HepG2 (cell line): ENCODE results near the gene CIB2.

ENCODE experiments used
- MAZ ChIP-seq, 2 experiments: sonication (generic) in 1 of 2; formaldehyde crosslinking in 1 of 2; IDR thresholded peaks; 2 replicates each; pipeline versions ENCODE4 v1.5.0 to v1.6.1; 2012 to 2020; ENCODE audit warnings: low read depth in 2 of 2, mild to moderate bottlenecking in 2 of 2, borderline replicate concordance in 1 of 2, improper control_type of control experiment in 1 of 2, low read length in 1 of 2, missing genetic modification reagents in 1 of 2, moderate library complexity in 1 of 2
- RXRB ChIP-seq: IDR thresholded peaks from 2 replicates; pipeline ENCODE4 v1.6.1; 2016; ENCODE audit warnings: borderline replicate concordance, missing genetic modification reagents, missing compliant biosample characterization
- SP1 ChIP-seq, 2 experiments: fragments of 450-650 bp in 1 of 2; sonication (generic) in 1 of 2; formaldehyde crosslinking in 1 of 2; IDR thresholded peaks; 2 replicates each; pipeline versions ENCODE4 v1.4.0 to v1.6.1; 2016 to 2020; ENCODE audit warnings: missing genetic modification reagents in 1 of 2

DNA sequence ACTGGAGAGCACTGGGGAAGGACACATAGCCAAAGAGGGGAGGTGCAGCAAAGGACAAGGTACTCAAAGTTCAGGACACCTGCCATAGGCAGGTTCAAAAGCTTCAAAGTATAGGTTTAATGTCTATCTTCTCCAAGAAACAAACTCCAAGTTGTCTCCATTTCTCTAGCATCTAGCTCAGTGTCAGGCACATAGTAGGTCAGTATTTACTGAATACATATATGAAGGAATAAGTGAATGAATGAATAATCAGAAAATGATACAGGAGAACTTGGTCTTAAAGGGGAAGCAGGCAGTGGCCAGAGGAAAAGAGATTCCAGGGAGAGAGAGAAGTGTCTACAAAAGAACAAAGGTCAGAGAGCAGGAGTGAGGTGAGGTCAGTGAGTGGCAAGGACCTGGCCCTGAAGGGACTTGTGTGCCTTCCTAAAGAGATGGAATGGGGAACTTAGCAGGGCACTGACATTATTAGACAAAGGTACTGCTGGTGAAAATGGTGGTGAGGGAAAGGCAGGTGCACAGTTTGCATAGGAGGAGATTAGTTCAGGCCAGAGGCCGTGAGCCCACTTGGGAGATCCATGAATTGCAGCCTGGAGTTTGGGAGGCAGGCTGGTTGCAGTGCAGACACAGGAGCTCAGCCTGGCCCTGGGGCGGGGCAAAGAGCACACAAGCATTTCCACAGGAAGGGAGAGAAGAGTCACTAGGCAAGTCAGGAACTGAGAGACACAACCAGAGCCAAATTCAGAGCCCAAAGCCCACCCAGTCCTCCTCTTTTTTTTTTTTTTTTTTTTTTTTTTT is 75.1 kb downstream of the CIB2 start:
- TF ChIP-seq RXRB (CRISPR knock-in tag) (peak; percentile 78), SP1 (IDR thresholded peaks at IDR 0.05) (no peak), SP1 (CRISPR knock-in tag; IDR thresholded peaks at IDR 0.05) (no peak), MAZ (IDR thresholded peaks at IDR 0.05; ENCODE audit: borderline replicate concordance, low read depth, low read length) (no peak), MAZ (CRISPR knock-in tag; IDR thresholded peaks at IDR 0.05; ENCODE audit: low read depth) (no peak)
